Colonic mucosa (tissue), 4 donors: ENCODE measurements around the gene PAPSS2. TPM values are rescaled to one million over a fixed set of nuclear protein-coding genes. Genes with fewer than 3 reads are reported as not detected.

Experiments used
- DNase-seq: peaks from one replicate; pipeline ENCODE4 v3.0.0-alpha.2; 2020
- H3K27ac ChIP-seq: fragments of 200-600 bp; one replicate; pipeline ENCODE4 v1.8.0; 2021
- H3K27me3 ChIP-seq: fragments of 200-600 bp; one replicate; pipeline ENCODE4 v1.8.0; 2021
- H3K36me3 ChIP-seq: fragments of 200-600 bp; one replicate; pipeline ENCODE4 v1.8.0; 2021
- H3K4me1 ChIP-seq: fragments of 200-600 bp; one replicate; pipeline ENCODE4 v1.8.0; 2021; ENCODE audit warnings: mild to moderate bottlenecking
- H3K4me3 ChIP-seq: fragments of 200-600 bp; one replicate; pipeline ENCODE4 v1.8.0; 2021
- H3K9ac ChIP-seq, 2 donors: one replicate each; pipeline ENCODE4 v1.7.0; 2013; ENCODE audit warnings: control low read depth in 2 of 2, low read depth in 2 of 2, low read length in 2 of 2
- H3K9me3 ChIP-seq: fragments of 200-600 bp; one replicate; pipeline ENCODE4 v1.8.0; 2021
- CTCF ChIP-seq: fragments of 200-600 bp; IDR thresholded peaks from one replicate; pipeline ENCODE4 v1.8.0; 2022; ENCODE audit warnings: antibody characterized with exemption, mild to moderate bottlenecking
- intact Hi-C: fragments of 100-400 bp; cut with DNase I; formaldehyde crosslinking; loops from one replicate; pipeline ENCODE4 v1.14.1; 2022
- total RNA-seq, 2 donors: library from RNA; stranded (reverse); fragmentation: NEBNext Ultra II Directional in 1 of 2; extraction: Animal tissue kit (Norgen Biotek cat#: 25700) in 1 of 2; gene quantifications; one replicate each; pipeline ENCODE4 v1.2.1, GENCODE V29; 2021
- donor health status: healthy.
- donor health status: DM: no; HTN: no; CAD: no.
- donor health status: DM: no; HTN: no; CAD: no.

Gene PAPSS2
- total RNA-seq, 2 donors from 2014 or later = 279 to 310 TPM

DNA sequence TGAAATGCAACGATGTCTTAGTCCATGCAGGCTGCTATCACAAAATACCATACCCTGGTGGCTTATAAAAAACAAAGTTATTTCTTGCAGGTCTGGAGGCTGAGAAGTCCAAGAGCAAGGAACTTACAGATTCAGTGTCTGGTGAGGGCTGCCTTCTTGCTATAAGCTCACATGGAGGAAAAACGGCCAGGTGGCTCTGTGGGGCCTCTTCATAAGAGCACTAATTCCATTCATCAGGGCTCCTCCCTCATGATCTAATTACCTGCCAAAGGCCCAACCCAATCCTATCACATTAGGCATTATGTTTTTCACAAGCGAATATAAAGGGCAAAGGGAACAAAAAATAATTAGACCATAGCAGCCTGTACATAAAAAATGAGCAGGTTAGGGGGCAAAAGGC is 35.4 kb downstream of the PAPSS2 start:
- intact Hi-C loops = no loop called here
- Histone ChIP-seq H3K4me3 (no peak overlapping the region), H3K9ac (peak overlapping the region in 1 of 2 donors; percentile 56), H3K27ac (peak overlapping the region; percentile 76), H3K27me3 (no peaks in the 10 kb centered on the region), H3K36me3 (no peaks in the 10 kb centered on the region), H3K4me1 (peaks cover 13% of the 10 kb centered on the region), H3K9me3 (no peaks in the 10 kb centered on the region)
- no peak for DNase-seq
- TF ChIP-seq CTCF = no peak

DNA sequence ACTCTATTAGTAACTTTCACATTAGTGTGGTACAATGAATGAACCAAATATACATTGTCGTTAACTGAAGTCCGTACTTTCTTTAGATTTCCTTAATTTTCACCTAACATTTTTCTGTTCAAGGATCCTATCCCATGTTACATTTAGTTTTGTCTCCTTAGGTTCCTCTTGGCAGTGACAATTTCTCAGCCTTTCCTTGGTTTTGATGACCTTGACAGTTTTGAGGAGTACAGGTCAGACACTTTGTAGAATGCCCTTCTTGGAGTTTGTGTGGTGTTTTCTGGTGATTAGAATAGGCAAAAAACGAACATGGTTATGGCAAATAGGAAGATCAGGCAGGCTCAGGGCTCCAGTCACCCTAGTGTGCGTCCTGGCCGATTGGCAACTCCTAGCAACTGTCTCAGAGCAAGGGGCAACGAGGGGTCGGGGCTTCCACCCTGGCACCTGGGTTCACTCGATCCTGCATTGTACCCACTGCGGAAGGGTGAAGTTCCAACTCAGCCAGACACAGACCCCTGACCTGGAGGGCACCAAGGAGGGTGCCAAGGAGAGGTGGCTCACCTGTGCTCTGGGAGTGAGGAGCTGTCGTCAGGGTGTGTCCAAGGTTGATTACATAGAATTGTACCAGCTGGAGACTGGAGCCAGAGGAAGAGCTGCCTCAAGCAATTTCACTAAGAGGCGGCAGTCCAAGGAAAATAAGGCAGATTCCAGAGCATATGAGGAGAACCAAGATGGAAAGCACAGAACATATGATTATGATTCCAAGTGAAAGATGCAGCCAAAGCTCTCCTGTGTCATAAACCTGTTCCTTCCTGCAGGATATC is 37.5 kb downstream of the PAPSS2 start:
- Histone ChIP-seq H3K27me3 (no peaks in the 10 kb centered on the region), H3K9me3 (no peaks in the 10 kb centered on the region), H3K4me1 (peaks cover 13% of the 10 kb centered on the region), H3K9ac (no peak overlapping the region), H3K4me3 (no peak overlapping the region), H3K27ac (no peak overlapping the region), H3K36me3 (no peaks in the 10 kb centered on the region)
- intact Hi-C loops = no loop called here
- peak; percentile 64 for DNase-seq
- no peak for TF ChIP-seq CTCF

GRCh38 chr10:87700031-87700796 is 40.5 kb downstream of the PAPSS2 start:
- no peak overlapping the region for H3K27ac ChIP-seq
- DNase-seq = no peak
- H3K36me3 ChIP-seq = no peaks in the 10 kb centered on the region
- no peak for TF ChIP-seq CTCF
- no peak overlapping the region for H3K9ac ChIP-seq
- peaks cover 7% of the 10 kb centered on the region for H3K4me1 ChIP-seq
- intact Hi-C loops = no loop called here
- H3K9me3 ChIP-seq = no peaks in the 10 kb centered on the region
- no peaks in the 10 kb centered on the region for H3K27me3 ChIP-seq
- no peak overlapping the region for H3K4me3 ChIP-seq

- peaks cover 3% of the 10 kb centered on the region for H3K4me1 ChIP-seq
- intact Hi-C loops = no loop called here
- H3K27ac ChIP-seq = no peak overlapping the region
- no peaks in the 10 kb centered on the region for H3K9me3 ChIP-seq
- no peak overlapping the region for H3K4me3 ChIP-seq
- H3K9ac ChIP-seq = no peak overlapping the region
- TF ChIP-seq CTCF = no peak
- no peaks in the 10 kb centered on the region for H3K36me3 ChIP-seq
- H3K27me3 ChIP-seq = no peaks in the 10 kb centered on the region
- DNase-seq = peak; percentile 47
Observed at GRCh38 chr10:87702260-87702972, 42.7 kb downstream of the PAPSS2 start.

DNA sequence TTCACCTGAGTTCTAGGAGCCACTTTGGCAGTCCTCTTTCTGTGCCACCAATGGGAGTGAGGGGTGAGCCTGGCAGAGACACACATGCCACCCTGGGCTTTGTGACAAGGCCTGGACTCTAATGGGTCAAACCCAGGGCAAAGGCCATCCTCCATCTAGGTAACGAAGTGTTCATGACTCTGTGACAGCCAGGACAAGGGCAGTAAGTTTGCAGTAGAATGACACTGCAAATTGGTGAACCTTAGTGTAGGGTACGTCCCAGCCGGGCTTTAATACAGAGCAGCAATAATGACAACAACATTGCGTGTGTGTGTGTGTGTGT is 43.3 kb downstream of the PAPSS2 start:
- DNase-seq = no peak
- no peaks in the 10 kb centered on the region for H3K36me3 ChIP-seq
- no peaks in the 10 kb centered on the region for H3K4me1 ChIP-seq

More for the DNA sequence above, 43.3 kb downstream of the PAPSS2 start:
- Histone ChIP-seq H3K9ac (no peak overlapping the region), H3K9me3 (no peaks in the 10 kb centered on the region), H3K27ac (no peak overlapping the region), H3K27me3 (no peaks in the 10 kb centered on the region), H3K4me3 (no peak overlapping the region)
- intact Hi-C loops = no loop called here
- TF ChIP-seq CTCF = no peak
